CD14-positive monocyte (primary cell): ENCODE measurements around the gene CROCC. TPM values are rescaled to one million over a fixed set of nuclear protein-coding genes. Genes with fewer than 3 reads are reported as not detected.

Source experiments
- DNase-seq, 3 donors: peaks; one replicate each; pipeline ENCODE4 v3.0.0-alpha.2; 2011 to 2022
- H2AFZ ChIP-seq: 2 replicates; pipeline ENCODE4 v1.6.0; 2012; ENCODE audit warnings: mild to moderate bottlenecking, low read depth, low read length, inconsistent platforms; ENCODE audit not compliant: insufficient read depth, poor library complexity, severe bottlenecking
- H3K27ac ChIP-seq, 2 donors: 1 replicate in 1 of 2; 2 replicates in 1 of 2; pipeline ENCODE4 v1.5.1; 2012 to 2013; ENCODE audit warnings: low read length in 2 of 2, control low read depth in 1 of 2, inconsistent platforms in 1 of 2, low read depth in 1 of 2, mild to moderate bottlenecking in 1 of 2
- H3K27me3 ChIP-seq, 2 donors: one replicate each; pipeline versions ENCODE4 v1.6.0 to v1.6.1; 2011 to 2013; ENCODE audit warnings: low read length in 2 of 2; ENCODE audit not compliant: control insufficient read depth in 2 of 2, insufficient read depth in 2 of 2
- H3K36me3 ChIP-seq, 2 donors: replicated peaks in 1 of 2; 1 replicate in 1 of 2; 2 replicates in 1 of 2; pipeline versions ENCODE4 v1.5.1 to v1.6.1; 2012 to 2013; ENCODE audit warnings: low read length in 2 of 2, control low read depth in 1 of 2, inconsistent platforms in 1 of 2, mild to moderate bottlenecking in 1 of 2; ENCODE audit not compliant: insufficient read depth in 2 of 2, control insufficient read depth in 1 of 2
- H3K4me1 ChIP-seq, 2 donors: 1 replicate in 1 of 2; 2 replicates in 1 of 2; pipeline versions ENCODE4 v1.5.1 to v1.6.1; 2012 to 2013; ENCODE audit warnings: low read length in 2 of 2, control low read depth in 1 of 2, inconsistent platforms in 1 of 2, mild to moderate bottlenecking in 1 of 2, moderate library complexity in 1 of 2; ENCODE audit not compliant: insufficient read depth in 2 of 2, control insufficient read depth in 1 of 2
- H3K4me2 ChIP-seq: replicated peaks from 2 replicates; pipeline ENCODE3; 2012; ENCODE audit warnings: low read length, moderate library complexity, mild to moderate bottlenecking; ENCODE audit not compliant: poor library complexity, severe bottlenecking; ENCODE audit errors: extremely low read depth
- H3K4me3 ChIP-seq, 3 experiments: fragments of 200-600 bp in 1 of 3; sonication (generic) in 1 of 3; replicated peaks in 1 of 3; 1 replicate in 2 of 3; 2 replicates in 1 of 3; pipeline ENCODE4 v1.5.1; 2011 to 2013; ENCODE audit warnings: low read length in 3 of 3, mild to moderate bottlenecking in 3 of 3, control low read depth in 2 of 3, low read depth in 2 of 3, inconsistent platforms in 1 of 3, moderate library complexity in 1 of 3
- H3K79me2 ChIP-seq: 2 replicates; pipeline ENCODE4 v1.6.0; 2012; ENCODE audit warnings: mild to moderate bottlenecking, control low read depth, inconsistent platforms, low read length, moderate library complexity; ENCODE audit not compliant: insufficient read depth
- H3K9ac ChIP-seq: 2 replicates; pipeline ENCODE4 v1.6.0; 2017; ENCODE audit warnings: low read length, mild to moderate bottlenecking; ENCODE audit not compliant: insufficient read depth, poor library complexity, severe bottlenecking
- H3K9me3 ChIP-seq, 2 donors: replicated peaks in 1 of 2; 1 replicate in 1 of 2; 2 replicates in 1 of 2; pipeline versions ENCODE4 v1.5.1 to v1.6.1; 2012 to 2013; ENCODE audit warnings: low read length in 2 of 2, control low read depth in 1 of 2; ENCODE audit not compliant: control insufficient read depth in 1 of 2, insufficient read depth in 1 of 2
- H4K20me1 ChIP-seq: 2 replicates; pipeline ENCODE4 v1.6.0; 2012; ENCODE audit warnings: mild to moderate bottlenecking, low read length, control low read depth, moderate library complexity; ENCODE audit not compliant: insufficient read depth
- H3K27ac Mint-ChIP-seq, 7 donors: one replicate each; pipeline ENCODE4 v1.8.0; 2020; ENCODE audit warnings: mild to moderate bottlenecking in 7 of 7, mixed read lengths in 7 of 7, moderate library complexity in 6 of 7, inconsistent platforms in 2 of 7
- H3K27me3 Mint-ChIP-seq, 3 donors: one replicate each; pipeline ENCODE4 v1.8.0; 2021 to 2022; ENCODE audit warnings: low read depth in 3 of 3, mild to moderate bottlenecking in 3 of 3, mixed read lengths in 3 of 3, moderate library complexity in 3 of 3, inconsistent platforms in 1 of 3
- H3K36me3 Mint-ChIP-seq, 2 donors: one replicate each; pipeline ENCODE4 v1.8.0; 2020; ENCODE audit warnings: mixed read lengths in 2 of 2, inconsistent platforms in 1 of 2, mild to moderate bottlenecking in 1 of 2
- H3K4me1 Mint-ChIP-seq: one replicate; pipeline ENCODE4 v1.8.0; 2020; ENCODE audit warnings: mild to moderate bottlenecking, mixed read lengths
- H3K4me3 Mint-ChIP-seq, 2 donors: one replicate each; pipeline ENCODE4 v1.8.0; 2020; ENCODE audit warnings: mild to moderate bottlenecking in 2 of 2, mixed read lengths in 2 of 2, moderate library complexity in 1 of 2
- H3K9me3 Mint-ChIP-seq, 7 donors: one replicate each; pipeline ENCODE4 v1.8.0; 2020 to 2022; ENCODE audit warnings: mixed read lengths in 7 of 7, mild to moderate bottlenecking in 6 of 7, moderate library complexity in 6 of 7, inconsistent platforms in 2 of 7
- WGBS: methylation state at CpG from one replicate; pipeline ENCODE4 v1.1.5; 2013; ENCODE audit warnings: missing lambda C conversion rate; ENCODE audit not compliant: insufficient coverage; 5-methylcytosine and 5-hydroxymethylcytosine counted together
- intact Hi-C, 2 donors: fragments of 100-400 bp; cut with micrococcal nuclease; formaldehyde crosslinking; loops; one replicate each; pipeline versions ENCODE4 v1.15.0 to v1.15.1; 2023
- polyA plus RNA-seq, 3 donors: library from polyadenylated mRNA; depleted of rRNA in 1 of 3; unstranded in 2 of 3; stranded (reverse) in 1 of 3; fragments of 300-500 nt in 2 of 3; fragments of >200 nt in 1 of 3; fragmentation: Illumina TruSeq in 2 of 3; gene quantifications; 1 replicate in 2 of 3; 2 replicates in 1 of 3; pipeline ENCODE4 v1.2.3, GENCODE V29; 2012 to 2021
- TF ChIP-seq, protein P1 (sequence below): fragments of 200-600 bp; IDR thresholded peaks from one replicate; pipeline ENCODE4 v1.8.0; 2022; ENCODE audit warnings: antibody characterized with exemption, mild to moderate bottlenecking

CROCC gene
- polyA plus RNA-seq, 3 donors = 0.21 to 46.1 (median 0.69) TPM

DNA sequence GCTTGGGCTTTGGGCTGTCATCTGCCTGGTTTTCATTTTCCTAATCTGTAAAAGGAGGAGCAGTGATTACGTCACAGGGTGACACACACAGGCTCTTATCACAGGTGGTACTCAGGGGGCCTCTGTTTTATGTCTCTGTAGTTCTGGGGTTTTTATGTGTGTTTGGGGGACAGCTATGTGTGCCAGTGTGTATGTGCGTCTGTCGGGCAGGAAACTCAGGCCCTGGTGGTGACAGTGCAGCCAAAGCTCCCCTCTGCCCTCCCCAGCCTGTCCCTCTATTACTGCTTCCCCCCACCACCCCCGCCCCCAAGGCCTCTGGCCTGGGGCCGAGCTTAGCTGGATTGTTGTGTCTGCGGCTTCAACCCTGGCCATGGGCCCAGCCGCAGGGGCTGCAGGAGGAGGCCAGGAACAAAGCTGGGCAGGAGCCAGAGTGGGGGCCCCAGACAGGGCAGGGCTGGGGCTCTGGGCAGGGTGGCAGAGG lies 45.4 kb downstream of the CROCC start:
- Mint-ChIP-seq H3K4me1 (no peaks in the 10 kb centered on the region), H3K9me3 (no peaks in the 10 kb centered on the region), H3K4me3 (no peak overlapping the region), H3K36me3 (peaks cover 17% of the 10 kb centered on the region in 2 donors), H3K27ac (peak overlapping the region in 2 of 7 donors; percentile 2 to 13), H3K27me3 (peaks cover 0 to 1% (median 1%) of the 10 kb centered on the region in 3 donors)
- no peak overlapping the region for H3K4me3 ChIP-seq
- H3K27me3 ChIP-seq = no peaks in the 10 kb centered on the region
- no peak overlapping the region for H3K27ac ChIP-seq
- no peak overlapping the region for H3K9ac ChIP-seq
- H3K4me1 ChIP-seq = no peaks in the 10 kb centered on the region
- no peak for DNase-seq
- intact Hi-C loops = no loop called here
- 25% methylated on average over 5 of the region's 7 CpGs for WGBS
- H3K4me2 ChIP-seq = no peak overlapping the region
- H3K36me3 ChIP-seq = peaks cover 4% of the 10 kb centered on the region in 2 donors
- no peak overlapping the region for H2AFZ ChIP-seq
- TF ChIP-seq, protein P1, sequence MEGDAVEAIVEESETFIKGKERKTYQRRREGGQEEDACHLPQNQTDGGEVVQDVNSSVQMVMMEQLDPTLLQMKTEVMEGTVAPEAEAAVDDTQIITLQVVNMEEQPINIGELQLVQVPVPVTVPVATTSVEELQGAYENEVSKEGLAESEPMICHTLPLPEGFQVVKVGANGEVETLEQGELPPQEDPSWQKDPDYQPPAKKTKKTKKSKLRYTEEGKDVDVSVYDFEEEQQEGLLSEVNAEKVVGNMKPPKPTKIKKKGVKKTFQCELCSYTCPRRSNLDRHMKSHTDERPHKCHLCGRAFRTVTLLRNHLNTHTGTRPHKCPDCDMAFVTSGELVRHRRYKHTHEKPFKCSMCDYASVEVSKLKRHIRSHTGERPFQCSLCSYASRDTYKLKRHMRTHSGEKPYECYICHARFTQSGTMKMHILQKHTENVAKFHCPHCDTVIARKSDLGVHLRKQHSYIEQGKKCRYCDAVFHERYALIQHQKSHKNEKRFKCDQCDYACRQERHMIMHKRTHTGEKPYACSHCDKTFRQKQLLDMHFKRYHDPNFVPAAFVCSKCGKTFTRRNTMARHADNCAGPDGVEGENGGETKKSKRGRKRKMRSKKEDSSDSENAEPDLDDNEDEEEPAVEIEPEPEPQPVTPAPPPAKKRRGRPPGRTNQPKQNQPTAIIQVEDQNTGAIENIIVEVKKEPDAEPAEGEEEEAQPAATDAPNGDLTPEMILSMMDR = no peak
- no peaks in the 10 kb centered on the region for H3K79me2 ChIP-seq
- no peaks in the 10 kb centered on the region for H4K20me1 ChIP-seq
- no peaks in the 10 kb centered on the region for H3K9me3 ChIP-seq

DNA sequence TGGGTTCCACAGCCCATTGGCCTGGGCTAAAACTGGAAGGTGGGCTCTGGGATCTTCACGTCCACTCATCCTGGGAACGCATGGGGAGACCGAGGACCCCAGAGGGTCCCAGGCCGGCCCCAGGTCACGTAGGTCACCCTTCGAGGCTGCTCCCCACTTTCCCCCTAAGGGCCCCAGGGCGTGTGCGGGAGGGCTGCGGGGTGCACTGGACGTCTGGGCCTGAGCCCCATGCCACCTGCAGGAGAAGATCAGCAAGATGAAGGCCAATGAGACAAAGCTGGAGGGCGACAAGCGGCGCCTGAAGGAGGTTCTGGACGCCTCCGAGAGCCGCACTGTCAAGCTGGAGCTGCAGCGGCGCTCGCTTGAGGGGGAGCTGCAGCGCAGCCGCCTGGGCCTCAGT lies 46.2 kb downstream of the CROCC start:
- no peak for DNase-seq
- peaks cover 4% of the 10 kb centered on the region in 2 donors for H3K36me3 ChIP-seq
- TF ChIP-seq, protein P1 = no peak
- no peak overlapping the region for H3K4me3 ChIP-seq
- no peaks in the 10 kb centered on the region for H3K9me3 Mint-ChIP-seq
- no peak overlapping the region for H3K27ac Mint-ChIP-seq
- no peak overlapping the region for H2AFZ ChIP-seq
- H3K9me3 ChIP-seq = no peaks in the 10 kb centered on the region
- no peak overlapping the region for H3K9ac ChIP-seq
- peaks cover 0 to 2% (median 1%) of the 10 kb centered on the region in 3 donors for H3K27me3 Mint-ChIP-seq
- H4K20me1 ChIP-seq = no peaks in the 10 kb centered on the region
- no peaks in the 10 kb centered on the region for H3K4me1 Mint-ChIP-seq
- 98% methylated on average over 20 of the region's 21 CpGs for WGBS
- H3K4me3 Mint-ChIP-seq = no peak overlapping the region
- H3K27me3 ChIP-seq = no peaks in the 10 kb centered on the region
- H3K36me3 Mint-ChIP-seq = peaks cover 17% of the 10 kb centered on the region in 2 donors
- intact Hi-C loops = no loop called here
- H3K4me1 ChIP-seq = no peaks in the 10 kb centered on the region
- no peak overlapping the region for H3K4me2 ChIP-seq
- H3K79me2 ChIP-seq = no peaks in the 10 kb centered on the region
- no peak overlapping the region for H3K27ac ChIP-seq
